HG02798 (cell line): ENCODE data around the gene HMCN1.
"Not testable (repeated sequence)": the region's sequence is repeated elsewhere in the genome, so short reads cannot be mapped to it uniquely, and the experiment has no call there.

Source experiments
- ATAC-seq: cut with Tn5 transposase; IDR thresholded peaks from one replicate; pipeline ENCODE4 v1.9.1; 2021; ENCODE audit warnings: mild to moderate bottlenecking; ENCODE audit not compliant: unreplicated experiment, poor library complexity

The HMCN1 gene

GRCh38 chr1:186118724-186119123 lies 384.5 kb downstream of the HMCN1 start:
- no peak for ATAC-seq

DNA sequence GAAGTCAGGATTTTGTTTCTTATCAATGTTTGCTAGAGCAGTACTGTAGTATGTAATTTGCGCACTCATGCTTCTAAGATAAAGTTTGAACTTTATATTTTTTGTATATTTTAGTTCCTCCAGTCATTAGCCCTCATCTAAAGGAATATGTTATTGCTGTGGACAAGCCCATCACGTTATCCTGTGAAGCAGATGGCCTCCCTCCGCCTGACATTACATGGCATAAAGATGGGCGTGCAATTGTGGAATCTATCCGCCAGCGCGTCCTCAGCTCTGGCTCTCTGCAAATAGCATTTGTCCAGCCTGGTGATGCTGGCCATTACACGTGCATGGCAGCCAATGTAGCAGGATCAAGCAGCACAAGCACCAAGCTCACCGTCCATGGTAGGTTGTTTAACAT lies 388.6 kb downstream of the HMCN1 start:
- ATAC-seq, result no peak

DNA sequence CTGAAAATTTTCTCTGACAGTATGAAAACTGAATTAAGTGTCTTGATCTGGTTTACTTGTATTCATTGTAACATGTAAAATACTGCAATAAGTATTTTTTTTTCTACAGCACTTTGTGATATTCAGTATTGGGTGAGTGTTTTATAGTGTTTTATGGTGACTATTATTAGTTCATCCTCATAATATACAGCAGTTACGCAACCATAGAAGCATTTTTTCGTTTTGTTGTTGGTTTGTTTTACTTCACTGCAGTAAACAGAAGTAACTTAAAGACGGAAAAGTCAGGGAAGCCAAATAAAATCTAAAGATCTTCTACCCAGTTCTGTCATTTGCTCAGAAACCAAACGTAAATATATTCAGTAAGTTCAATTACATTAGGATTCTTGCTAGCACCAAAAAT lies 390.8 kb downstream of the HMCN1 start:
- ATAC-seq, result no peak

DNA sequence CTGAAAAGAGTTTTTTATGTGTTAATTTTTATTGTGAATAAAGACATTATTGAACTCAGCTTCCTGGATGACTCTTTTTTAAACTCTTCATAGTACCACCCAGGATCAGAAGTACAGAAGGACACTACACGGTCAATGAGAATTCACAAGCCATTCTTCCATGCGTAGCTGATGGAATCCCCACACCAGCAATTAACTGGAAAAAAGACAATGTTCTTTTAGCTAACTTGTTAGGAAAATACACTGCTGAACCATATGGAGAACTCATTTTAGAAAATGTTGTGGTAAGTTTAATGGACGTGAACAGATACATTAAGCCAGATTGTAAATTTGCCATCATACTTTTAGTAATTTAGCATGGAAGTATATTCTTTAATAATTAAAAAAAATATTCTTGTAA lies 391.3 kb downstream of the HMCN1 start:
- no peak for ATAC-seq

- no peak for ATAC-seq
These were observed 395.6 kb downstream of the HMCN1 start for GRCh38 chr1:186129758-186130157.

DNA sequence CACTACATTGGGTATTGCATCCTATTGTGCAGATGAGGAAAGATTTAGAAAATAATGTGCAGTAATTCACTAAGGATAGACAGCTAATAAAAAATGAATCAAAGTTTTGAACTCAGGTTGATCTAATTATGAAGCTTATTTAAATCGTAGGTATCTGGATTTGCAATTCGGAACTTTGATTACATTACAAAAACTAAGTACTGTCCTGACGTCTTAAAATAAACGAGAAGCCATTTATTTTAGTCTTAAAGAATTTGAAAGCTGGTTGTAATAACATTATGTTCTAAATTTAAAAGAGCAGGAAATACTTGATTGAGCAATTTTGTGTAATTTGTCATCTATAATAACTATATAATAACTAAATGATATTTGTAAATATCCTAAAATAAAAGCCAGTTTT lies 404.9 kb downstream of the HMCN1 start:
- no peak for ATAC-seq

- ATAC-seq, result no peak
These were observed 405.5 kb downstream of the HMCN1 start for GRCh38 chr1:186139701-186140100.

- no peak for ATAC-seq
These were observed 408.0 kb downstream of the HMCN1 start for GRCh38 chr1:186142159-186142558.

- no peak for ATAC-seq
These were observed 408.7 kb downstream of the HMCN1 start for GRCh38 chr1:186142916-186143315.

- ATAC-seq, result no peak
These were observed 409.3 kb downstream of the HMCN1 start for GRCh38 chr1:186143481-186143880.

DNA sequence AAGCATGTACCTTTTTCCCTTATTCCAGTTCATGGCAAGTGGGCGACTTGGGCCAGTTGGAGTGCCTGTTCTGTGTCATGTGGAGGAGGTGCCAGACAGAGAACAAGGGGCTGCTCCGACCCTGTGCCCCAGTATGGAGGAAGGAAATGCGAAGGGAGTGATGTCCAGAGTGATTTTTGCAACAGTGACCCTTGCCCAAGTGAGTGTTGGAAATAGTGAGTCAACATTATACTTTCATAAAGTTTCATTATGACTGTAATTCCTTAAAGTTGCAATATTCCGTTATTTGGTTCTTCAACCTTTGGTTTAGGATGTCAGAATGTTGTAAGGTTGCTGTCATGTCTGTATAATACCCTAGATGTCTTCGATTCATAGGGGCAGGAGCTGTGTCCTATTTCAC lies 410.3 kb downstream of the HMCN1 start:
- ATAC-seq, result no peak

DNA sequence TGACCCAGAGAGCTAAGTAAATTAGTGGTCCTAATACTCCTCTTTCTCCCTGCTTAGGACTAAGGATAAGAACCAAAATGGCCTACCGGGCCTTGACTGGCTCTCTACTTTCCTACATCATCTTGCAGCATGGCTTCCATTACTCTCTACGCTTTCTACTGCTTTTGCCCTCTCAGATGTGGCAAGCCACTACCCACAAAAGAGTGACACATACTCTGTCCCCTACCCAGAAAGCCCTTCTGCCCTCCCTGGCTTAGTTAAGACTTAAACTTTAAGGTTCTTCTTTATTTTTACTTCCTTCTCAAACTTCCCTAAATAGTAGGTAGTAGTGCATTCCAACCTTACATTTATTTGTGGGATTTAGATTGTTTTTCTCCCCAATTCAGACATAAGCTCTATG lies 412.8 kb downstream of the HMCN1 start:
- no peak for ATAC-seq

- ATAC-seq, result no peak
These were observed 415.4 kb downstream of the HMCN1 start for GRCh38 chr1:186149591-186149990.

DNA sequence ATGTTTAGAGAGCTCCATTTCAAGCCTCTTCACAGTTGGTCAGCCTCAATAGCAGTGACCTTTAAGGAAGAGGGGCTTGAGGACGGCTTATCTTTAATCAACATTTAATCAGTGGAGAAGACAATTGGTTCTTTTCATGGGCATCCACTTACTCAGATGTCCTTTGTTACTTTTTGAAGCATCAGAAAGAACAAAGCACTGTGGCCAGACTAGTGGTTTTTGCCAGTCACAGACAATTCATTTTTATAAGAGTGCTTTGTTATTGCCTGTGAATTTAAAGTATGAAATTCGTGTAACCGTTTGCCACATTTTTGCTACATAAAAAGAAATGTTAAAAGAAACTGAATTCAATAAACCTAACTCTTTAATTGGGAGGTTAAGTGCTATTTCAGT lies 418.0 kb downstream of the HMCN1 start:
- no peak for ATAC-seq

DNA sequence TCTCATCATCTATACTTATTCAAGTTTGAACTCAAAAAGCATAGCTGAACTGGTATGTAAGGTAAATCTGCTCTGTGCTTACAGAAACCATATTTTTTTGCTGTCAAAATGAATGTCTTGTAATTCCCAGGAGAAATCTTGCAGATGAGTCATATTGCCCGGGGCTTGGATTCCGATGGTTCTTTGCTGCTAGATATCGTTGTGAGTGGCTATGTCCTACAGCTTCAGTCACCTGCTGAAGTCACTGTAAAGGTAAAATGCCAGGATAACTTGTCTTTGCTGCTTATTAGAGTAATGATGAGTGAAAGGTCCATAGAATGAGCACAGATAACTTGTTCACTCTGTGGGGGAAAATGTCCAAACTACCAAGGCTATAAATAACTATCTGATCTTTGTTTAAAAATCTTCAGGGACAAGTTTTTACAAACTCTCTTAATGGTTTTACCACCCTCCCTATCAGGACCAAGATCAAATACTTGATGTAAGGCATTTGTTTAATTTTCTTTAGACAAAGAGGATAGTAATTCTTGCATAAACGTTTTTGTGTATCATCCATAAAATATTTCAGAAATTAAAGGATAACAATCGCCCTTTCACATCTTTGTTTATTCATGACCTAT lies 418.5 kb downstream of the HMCN1 start:
- ATAC-seq, result no peak

GRCh38 chr1:186154651-186155050 lies 420.5 kb downstream of the HMCN1 start:
- ATAC-seq, result no peak

GRCh38 chr1:186155594-186155993 lies 421.4 kb downstream of the HMCN1 start:
- no peak for ATAC-seq

DNA sequence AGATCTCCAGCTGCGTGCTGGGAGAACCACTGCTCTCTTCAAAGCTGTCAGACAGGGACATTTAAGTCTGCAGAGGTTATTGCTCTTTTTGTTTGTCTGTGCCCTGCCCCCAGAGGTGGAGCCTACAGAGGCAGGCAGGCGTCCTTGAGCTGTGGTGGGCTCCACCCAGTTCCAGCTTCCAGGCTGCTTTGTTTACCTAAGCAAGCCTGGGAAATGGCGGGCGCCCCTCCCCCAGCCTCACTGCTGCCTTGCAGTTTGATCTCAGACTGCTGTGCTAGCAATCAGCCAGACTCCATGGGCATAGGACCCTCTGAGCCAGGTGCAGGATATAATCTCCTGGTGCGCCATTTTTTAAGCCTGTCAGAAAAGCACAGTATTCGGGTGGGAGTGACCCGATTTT lies 428.7 kb downstream of the HMCN1 start:
- ATAC-seq, result not testable (repeated sequence)

GRCh38 chr1:186164773-186165172 lies 430.6 kb downstream of the HMCN1 start:
- ATAC-seq, result no peak

GRCh38 chr1:186165303-186165702 lies 431.1 kb downstream of the HMCN1 start:
- ATAC-seq, result no peak

- no peak for ATAC-seq
These were observed 433.0 kb downstream of the HMCN1 start for GRCh38 chr1:186167096-186167668.

DNA sequence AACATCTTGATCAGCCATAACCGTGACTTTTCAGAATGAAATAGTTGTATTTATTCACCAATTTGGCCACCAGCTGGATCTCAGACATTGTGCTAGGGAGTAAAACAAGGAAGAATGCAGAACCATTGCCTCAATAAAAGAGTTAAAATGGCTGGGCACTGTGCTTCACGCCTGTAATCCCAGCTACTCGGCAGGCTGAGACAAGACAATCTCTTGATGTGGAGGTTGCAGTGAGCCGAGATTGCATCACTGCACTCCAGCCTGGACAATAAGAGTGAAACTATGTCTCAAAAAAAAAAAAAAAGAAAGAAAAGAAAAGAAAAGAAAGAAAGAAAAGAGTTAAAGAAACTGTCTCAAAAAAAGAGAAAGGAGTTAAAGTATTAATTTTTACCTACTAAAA lies 441.4 kb downstream of the HMCN1 start:
- no peak for ATAC-seq
